ENCODE data around the gene WDR93. TPM values are rescaled to one million over a fixed set of nuclear protein-coding genes. Genes with fewer than 3 reads are reported as not detected.

Gene WDR93
- total RNA-seq, 1 experiment from 2014 or later, result not detected

DNA sequence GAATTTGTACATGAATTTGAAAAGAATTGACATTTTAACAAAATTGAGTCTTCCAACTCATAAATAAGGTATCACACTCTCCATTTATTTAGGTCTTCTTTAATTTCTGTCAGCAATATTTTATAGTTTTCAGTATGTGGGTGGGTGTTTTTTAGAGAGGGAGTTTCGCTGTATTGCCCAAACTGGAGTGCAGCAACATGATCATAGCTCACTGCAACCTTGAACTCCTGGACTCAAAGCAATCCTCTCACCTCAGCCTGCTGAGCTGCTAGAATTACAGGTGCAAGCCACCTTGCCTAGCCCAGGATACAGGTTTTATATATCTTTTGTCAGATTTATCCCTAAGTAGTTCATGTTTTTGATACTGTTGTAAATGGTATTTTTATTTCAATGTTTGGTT is 4.6 kb downstream of the WDR93 start:
- no peak overlapping the region for H3T11ph ChIP-seq (ENCODE audit: low read length)
- no peaks in the 10 kb centered on the region for H3K27me3 ChIP-seq (ENCODE audit: insufficient read depth, low read length)
- Mint-ChIP-seq H3K4me3 (no peak overlapping the region), H3K4me1 (peaks cover 3% of the 10 kb centered on the region in 2 experiments), H3K36me3 (ENCODE audit: insufficient read depth in 1 of 3, low read depth in 3 of 3) (no peaks in the 10 kb centered on the region), H3K27ac (no peak overlapping the region), H3K27me3 (ENCODE audit: low read depth) (peaks cover 25% of the 10 kb centered on the region), H3K9me3 (no peaks in the 10 kb centered on the region)
- no peak overlapping the region for H3K9ac ChIP-seq (ENCODE audit: extremely low read depth, insufficient read length, low read length)
- H2BK120ac ChIP-seq (ENCODE audit: low read depth, low read length, poor library complexity, severe bottlenecking), result no peak overlapping the region
- no peak for DNase-seq
- H3K56ac ChIP-seq (ENCODE audit: insufficient read length, low read depth, low read length), result no peak overlapping the region
- H2AK5ac ChIP-seq (ENCODE audit: insufficient read length, low read length), result no peak overlapping the region
- no peak overlapping the region for H3K4ac ChIP-seq (ENCODE audit: low read depth, low read length)
- H3K14ac ChIP-seq (ENCODE audit: insufficient read depth, low read length), result no peak overlapping the region
- no peaks in the 10 kb centered on the region for H3K4me1 ChIP-seq (ENCODE audit: insufficient read depth, low read length)
- H3K79me1 ChIP-seq (ENCODE audit: insufficient read depth, low read depth, low read length, poor library complexity, severe bottlenecking), result no peaks in the 10 kb centered on the region
- H2BK5ac ChIP-seq (ENCODE audit: insufficient read length, low read length), result no peak overlapping the region
- no peak overlapping the region for H3K23ac ChIP-seq (ENCODE audit: insufficient read length, low read depth, low read length)
- no peaks in the 10 kb centered on the region for H4K20me1 ChIP-seq (ENCODE audit: control insufficient read depth, insufficient read depth, insufficient read length)
- no peaks in the 10 kb centered on the region for H3K9me3 ChIP-seq (ENCODE audit: control insufficient read depth, low read depth, low read length)
- peaks cover 2% of the 10 kb centered on the region for H3K23me2 ChIP-seq (ENCODE audit: insufficient read length, low read depth, low read length, poor library complexity, severe bottlenecking)
- no peak overlapping the region for H3K27ac ChIP-seq (ENCODE audit: insufficient read length, low read depth, low read length)
- no peaks in the 10 kb centered on the region for H3K79me2 ChIP-seq (ENCODE audit: insufficient read depth, low read length)
- no peak overlapping the region for H4K91ac ChIP-seq (ENCODE audit: insufficient read length, low read depth, low read length)
- no peak for TF ChIP-seq CTCF (conservative IDR thresholded peaks at IDR 0.05)
- H2BK15ac ChIP-seq (ENCODE audit: low read depth, low read length), result no peak overlapping the region
- H3K18ac ChIP-seq (ENCODE audit: insufficient read length, low read depth, low read length), result no peak overlapping the region
- H4K5ac ChIP-seq (ENCODE audit: insufficient read length, low read depth, low read length), result no peak overlapping the region
- no CpG with 5 or more reads among the region's 1 CpG for whole genome bisulfite sequencing (ENCODE audit: extremely low coverage, insufficient read length, low lambda C conversion rate)
- H2BK20ac ChIP-seq (ENCODE audit: low read depth, low read length, poor library complexity, severe bottlenecking), result no peak overlapping the region
- no peak overlapping the region for H2BK12ac ChIP-seq (ENCODE audit: insufficient read length, low read depth, low read length)
- no peak overlapping the region for H2AFZ ChIP-seq (ENCODE audit: low read length)
- no peak overlapping the region for H3K4me2 ChIP-seq (ENCODE audit: insufficient read depth, insufficient read length, low read length)
- no peak overlapping the region for H4K8ac ChIP-seq (replicated peaks; ENCODE audit: insufficient read length, low read depth, low read length)
